Measurements from ENCODE around the gene CBX8. TPM values are rescaled to one million over a fixed set of nuclear protein-coding genes. Genes with fewer than 3 reads are reported as not detected.

CBX8 gene
- total and polyA plus RNA-seq, 2 of the 8 experiments (the other 6 are each of a cell fraction or from before 2014, with no cell fraction given) = 0.09 to 2.1 TPM

GRCh38 chr17:79830303-79830702 is 33.4 kb upstream of the CBX8 start:
- H3K14ac ChIP-seq (ENCODE audit: insufficient read length) = no peak overlapping the region
- H4K91ac ChIP-seq (replicated peaks; ENCODE audit: insufficient read length, low read length) = no peak overlapping the region
- peak overlapping the region; percentile 86; the same call in 1 of the 2 replicates for H2AK5ac ChIP-seq (ENCODE audit: low read depth, low read length)
- no peak overlapping the region for H3K9ac ChIP-seq (replicated peaks in 1 of 4; ENCODE audit: extremely low read depth in 1 of 4, low read depth in 3 of 4, low read length in 3 of 4)
- peaks cover 3 to 38% (median 13%) of the 10 kb centered on the region in 4 experiments for H3K4me1 ChIP-seq (replicated peaks in 1 of 4; ENCODE audit: control insufficient read depth in 3 of 4, insufficient read depth in 4 of 4, low read length in 3 of 4)
- H3K27ac ChIP-seq (ENCODE audit: low read depth, low read length) = no peak overlapping the region
- no peaks in the 10 kb centered on the region for H3K79me2 ChIP-seq (ENCODE audit: control insufficient read depth in 1 of 2, insufficient read depth in 2 of 2, low read length in 2 of 2)
- H3K18ac ChIP-seq (ENCODE audit: extremely low read depth, low read length) = no peak overlapping the region
- H2BK20ac ChIP-seq (ENCODE audit: low read length) = 0 out of 2 replicates have a peak overlapping the region, but pooled peaks have one; percentile 48
- ChIA-PET CTCF (ENCODE audit: partially characterized antibody) (interaction anchor here (1.1 to 24.7 kb wide), 6 partner anchors 9 to 253 kb away, joined by 3 to 576 read pairs (median 14); partner anchors contain the start of genes CBX4 and CBX8), POLR2A (ENCODE audit: partially characterized antibody) (interaction anchor here (0.8 to 15.2 kb wide), 7 partner anchors 9 to 84 kb away, joined by 3 to 374 read pairs (median 4); partner anchors contain the start of genes CBX4 and CBX8)
- DNase-seq (ENCODE audit: low read depth in 1 of 2, low spot score in 2 of 2) = no peak
- no peak overlapping the region for H3K4me3 ChIP-seq (ENCODE audit: extremely low read depth in 1 of 4, insufficient read depth in 2 of 4, low read depth in 3 of 4, low read length in 4 of 4)
- no peak overlapping the region; a peak in 1 of 4 replicates for H3K4me2 ChIP-seq (ENCODE audit: insufficient read depth in 1 of 2, low read depth in 2 of 2, low read length in 2 of 2)
- H2AFZ ChIP-seq (ENCODE audit: low read length) = no peak overlapping the region
- no peak overlapping the region for H3K56ac ChIP-seq (replicated peaks; ENCODE audit: insufficient read length, low read depth, low read length)
- no peaks in the 10 kb centered on the region; a peak in 1 of 4 replicates for H3K9me3 ChIP-seq (ENCODE audit: insufficient read depth in 2 of 2, low read depth in 1 of 2, low read length in 1 of 2)
- no peak overlapping the region for H4K8ac ChIP-seq (ENCODE audit: extremely low read depth, insufficient read depth, low read length)
- no peak overlapping the region for H4K5ac ChIP-seq (ENCODE audit: insufficient read length, low read depth, low read length)
- peaks cover 54 to 98% (median 86%) of the 10 kb centered on the region in 4 experiments for H3K27me3 ChIP-seq (replicated peaks in 1 of 4; ENCODE audit: control insufficient read depth in 3 of 4, extremely low read depth in 1 of 4, insufficient read depth in 3 of 4, low read length in 3 of 4)
- no peak for FAIRE-seq
- H3K23me2 ChIP-seq (ENCODE audit: low read depth, low read length) = peaks cover 5% of the 10 kb centered on the region; the same call in 1 of the 2 replicates
- 35% methylated on average over 8 of the region's 8 CpGs; no CpG with 5 or more reads in 1 of the 2 experiments for WGBS, 2 experiments (ENCODE audit: extremely low coverage in 1 of 2, insufficient coverage in 1 of 2, insufficient read length in 1 of 2, insufficient replicate concordance in 2 of 2, low coverage in 1 of 2, low lambda C conversion rate in 2 of 2, missing lambda C conversion rate in 1 of 2)
- no peak overlapping the region; the same call in 1 of the 2 replicates for H2BK5ac ChIP-seq (ENCODE audit: low read depth, low read length)
- H3K23ac ChIP-seq (ENCODE audit: insufficient read length) = no peak overlapping the region
- no peak overlapping the region for H2BK12ac ChIP-seq (ENCODE audit: low read depth, low read length)
- H3K4ac ChIP-seq (replicated peaks; ENCODE audit: insufficient read length, low read depth, low read length) = no peak overlapping the region
- H2BK15ac ChIP-seq (ENCODE audit: low read length) = no peak overlapping the region
- no peak overlapping the region for H2BK120ac ChIP-seq (replicated peaks; ENCODE audit: low read depth, low read length)
- no peaks in the 10 kb centered on the region for H3K79me1 ChIP-seq (ENCODE audit: low read depth, low read length)
- H4K20me1 ChIP-seq (replicated peaks in 1 of 2; ENCODE audit: control insufficient read depth in 1 of 2, insufficient read depth in 2 of 2, low read length in 2 of 2) = peaks cover 3 to 10% of the 10 kb centered on the region in 2 experiments
- H3K36me3 ChIP-seq (ENCODE audit: control insufficient read depth in 2 of 4, insufficient read depth in 4 of 4, low read length in 3 of 4) = peaks cover 0 to 4% (median 0%) of the 10 kb centered on the region in 4 experiments; a peak in 2 of 8 replicates
- no peak for TF ChIP-seq TCF12 (IDR thresholded peaks at IDR 0.05; ENCODE audit: low read depth, low read length)
- no peak for TF ChIP-seq CTBP2 (IDR thresholded peaks at IDR 0.05; ENCODE audit: borderline replicate concordance, insufficient read depth, insufficient read length, low read length)
- TF ChIP-seq RFX5 (IDR thresholded peaks at IDR 0.05; ENCODE audit: borderline replicate concordance, low read depth, low read length) = no peak
- no peak for TF ChIP-seq E2F6 (IDR thresholded peaks at IDR 0.05)
- no peak for TF ChIP-seq FOSL1 (IDR thresholded peaks at IDR 0.05; ENCODE audit: insufficient read depth, low read depth, low read length)
- TF ChIP-seq POLR2A (IDR thresholded peaks at IDR 0.05; ENCODE audit: control extremely low read depth in 1 of 2, low read depth in 2 of 2, low read length in 2 of 2) = no peak
- no peak for TF ChIP-seq TEAD4 (IDR thresholded peaks at IDR 0.05; ENCODE audit: low read depth, low read length)
- TF ChIP-seq ZNF274 (IDR thresholded peaks at IDR 0.05; ENCODE audit: borderline replicate concordance, extremely low read depth, low read length) = no peak
- TF ChIP-seq YY1 (IDR thresholded peaks at IDR 0.05; ENCODE audit: low read depth, low read length) = no peak
- no peak for TF ChIP-seq ATF2 (IDR thresholded peaks at IDR 0.05; ENCODE audit: low read length)
- no peak for TF ChIP-seq SAP30 (IDR thresholded peaks at IDR 0.05; ENCODE audit: insufficient read depth, insufficient replicate concordance, low read length)

Measured in H1 (cell line).